Neural crest cell (in vitro differentiated cells): ENCODE data around the gene PRTFDC1. TPM values are rescaled to one million over a fixed set of nuclear protein-coding genes. Genes with fewer than 3 reads are reported as not detected.

Source experiments
- DNase-seq: peaks from one replicate; pipeline ENCODE4 v3.0.0; 2021; ENCODE audit warnings: low read depth, mixed read lengths, low spot score
- H3K27ac Mint-ChIP-seq: one replicate; pipeline ENCODE4 v1.8.0; 2021; ENCODE audit warnings: mild to moderate bottlenecking, mixed read lengths; ENCODE audit not compliant: unreplicated experiment
- H3K27me3 Mint-ChIP-seq: 2 replicates; pipeline ENCODE4 v1.8.0; 2021; ENCODE audit warnings: low read depth, mild to moderate bottlenecking, mixed read lengths
- H3K36me3 Mint-ChIP-seq: 2 replicates; pipeline ENCODE4 v1.8.0; 2021; ENCODE audit warnings: low read depth, mild to moderate bottlenecking, mixed read lengths
- H3K4me1 Mint-ChIP-seq: 2 replicates; pipeline ENCODE4 v1.8.0; 2021; ENCODE audit warnings: mixed read lengths
- H3K4me3 Mint-ChIP-seq: one replicate; pipeline ENCODE4 v1.8.0; 2021; ENCODE audit warnings: mild to moderate bottlenecking, mixed read lengths
- H3K9me3 Mint-ChIP-seq: 2 replicates; pipeline ENCODE4 v1.8.0; 2021; ENCODE audit warnings: mixed read lengths
- total RNA-seq: library from RNA; stranded (reverse); gene quantifications from 2 replicates; pipeline ENCODE4 v1.2.1, GENCODE V29; 2021
- TF ChIP-seq, protein P1 (sequence below): fragments of 200-600 bp; sonication (generic); conservative IDR thresholded peaks from 2 replicates; pipeline ENCODE4 v1.5.0; 2021; ENCODE audit warnings: antibody characterized with exemption, mild to moderate bottlenecking

Gene PRTFDC1
- total RNA-seq, 1 donor from 2014 or later: 26.7 TPM

DNA sequence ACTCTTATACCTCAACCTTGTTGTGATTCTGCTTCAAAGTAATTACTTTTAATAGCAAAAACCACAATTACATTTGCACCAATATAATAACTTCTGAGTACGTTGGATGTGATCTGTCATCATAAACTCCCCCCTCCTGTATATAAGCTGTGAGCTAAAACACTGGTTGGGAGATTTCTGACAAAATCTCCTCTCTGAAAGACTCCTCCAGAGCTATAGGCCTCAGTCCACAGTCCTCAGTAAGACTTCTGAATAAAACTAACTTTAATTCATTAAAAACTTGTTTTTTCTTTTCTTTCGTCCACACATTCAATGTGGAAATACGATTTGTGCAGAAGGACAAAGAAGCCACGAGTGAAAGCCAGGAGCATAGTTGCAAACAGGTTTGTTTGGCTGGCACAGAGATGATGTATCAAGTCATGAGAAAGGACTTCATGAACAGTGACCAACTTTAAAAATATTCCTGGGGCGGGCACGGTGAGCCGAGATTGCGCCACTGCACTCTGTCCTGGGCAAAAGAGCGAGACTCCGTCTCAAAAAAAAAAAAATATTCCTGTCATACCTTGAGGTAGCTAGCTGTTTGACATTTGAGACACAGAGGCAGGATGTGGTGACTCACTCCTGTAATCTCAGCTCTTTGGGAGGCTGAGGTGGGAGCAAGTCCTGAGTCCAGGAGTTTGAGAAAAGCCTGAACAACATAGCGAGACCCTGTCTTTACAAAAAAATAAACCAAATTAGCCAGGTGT is 137.7 kb downstream of the PRTFDC1 start:
- Mint-ChIP-seq H3K27ac (no peak overlapping the region), H3K27me3 (no peaks in the 10 kb centered on the region), H3K36me3 (no peaks in the 10 kb centered on the region), H3K4me3 (no peak overlapping the region), H3K4me1 (peaks cover 11% of the 10 kb centered on the region), H3K9me3 (no peaks in the 10 kb centered on the region)
- TF ChIP-seq, protein P1, sequence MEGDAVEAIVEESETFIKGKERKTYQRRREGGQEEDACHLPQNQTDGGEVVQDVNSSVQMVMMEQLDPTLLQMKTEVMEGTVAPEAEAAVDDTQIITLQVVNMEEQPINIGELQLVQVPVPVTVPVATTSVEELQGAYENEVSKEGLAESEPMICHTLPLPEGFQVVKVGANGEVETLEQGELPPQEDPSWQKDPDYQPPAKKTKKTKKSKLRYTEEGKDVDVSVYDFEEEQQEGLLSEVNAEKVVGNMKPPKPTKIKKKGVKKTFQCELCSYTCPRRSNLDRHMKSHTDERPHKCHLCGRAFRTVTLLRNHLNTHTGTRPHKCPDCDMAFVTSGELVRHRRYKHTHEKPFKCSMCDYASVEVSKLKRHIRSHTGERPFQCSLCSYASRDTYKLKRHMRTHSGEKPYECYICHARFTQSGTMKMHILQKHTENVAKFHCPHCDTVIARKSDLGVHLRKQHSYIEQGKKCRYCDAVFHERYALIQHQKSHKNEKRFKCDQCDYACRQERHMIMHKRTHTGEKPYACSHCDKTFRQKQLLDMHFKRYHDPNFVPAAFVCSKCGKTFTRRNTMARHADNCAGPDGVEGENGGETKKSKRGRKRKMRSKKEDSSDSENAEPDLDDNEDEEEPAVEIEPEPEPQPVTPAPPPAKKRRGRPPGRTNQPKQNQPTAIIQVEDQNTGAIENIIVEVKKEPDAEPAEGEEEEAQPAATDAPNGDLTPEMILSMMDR: no peak
- no peak for DNase-seq

DNA sequence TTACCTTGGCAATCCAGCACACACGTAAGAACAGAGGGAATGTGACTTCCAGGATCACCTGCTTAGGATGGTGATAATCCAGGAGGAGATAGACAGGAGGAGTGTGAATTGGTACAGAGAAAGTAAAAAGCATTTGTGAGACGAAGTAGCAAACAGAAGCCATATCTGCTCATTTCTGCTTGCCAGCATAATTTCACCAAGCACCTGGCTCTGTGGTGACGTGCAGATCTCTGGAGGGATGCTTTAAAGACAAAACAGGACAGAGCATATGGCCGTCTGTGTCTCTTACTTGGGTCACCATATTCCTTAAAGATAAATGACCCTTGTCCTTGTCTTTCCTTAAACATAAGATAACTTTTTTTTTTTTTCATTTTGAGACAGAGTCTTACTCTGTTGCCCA is 138.6 kb downstream of the PRTFDC1 start:
- H3K4me3 Mint-ChIP-seq: no peak overlapping the region
- H3K36me3 Mint-ChIP-seq: no peaks in the 10 kb centered on the region
- H3K9me3 Mint-ChIP-seq: no peaks in the 10 kb centered on the region
- H3K27me3 Mint-ChIP-seq: no peaks in the 10 kb centered on the region
- H3K27ac Mint-ChIP-seq: peak overlapping the region; percentile 68
- DNase-seq: no peak
- TF ChIP-seq, protein P1: no peak
- H3K4me1 Mint-ChIP-seq: peaks cover 11% of the 10 kb centered on the region

DNA sequence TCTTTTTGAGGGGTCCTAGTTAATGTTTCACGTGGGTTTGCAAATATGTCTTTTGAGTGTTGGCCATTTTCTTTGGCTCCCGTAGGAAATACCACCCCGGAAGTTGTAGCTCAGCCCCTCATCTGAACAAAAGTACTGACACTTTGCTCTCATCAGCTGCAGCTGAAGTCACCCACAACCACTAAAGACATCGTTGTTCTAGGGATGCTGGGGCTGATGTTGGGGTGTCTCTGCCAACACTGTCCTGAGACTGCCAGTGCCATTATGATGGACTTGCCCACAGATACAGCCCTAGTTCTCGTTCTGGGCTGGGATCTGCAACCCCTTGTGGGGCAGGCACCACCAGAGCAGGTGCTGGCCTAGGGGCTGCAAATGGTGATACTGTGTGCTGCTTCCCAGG is 146.1 kb downstream of the PRTFDC1 start:
- Mint-ChIP-seq H3K27ac (no peak overlapping the region), H3K4me1 (peaks cover under 1% of the 10 kb centered on the region), H3K27me3 (no peaks in the 10 kb centered on the region), H3K4me3 (no peak overlapping the region), H3K36me3 (no peaks in the 10 kb centered on the region), H3K9me3 (no peaks in the 10 kb centered on the region)
- TF ChIP-seq, protein P1: no peak
- DNase-seq: no peak

DNA sequence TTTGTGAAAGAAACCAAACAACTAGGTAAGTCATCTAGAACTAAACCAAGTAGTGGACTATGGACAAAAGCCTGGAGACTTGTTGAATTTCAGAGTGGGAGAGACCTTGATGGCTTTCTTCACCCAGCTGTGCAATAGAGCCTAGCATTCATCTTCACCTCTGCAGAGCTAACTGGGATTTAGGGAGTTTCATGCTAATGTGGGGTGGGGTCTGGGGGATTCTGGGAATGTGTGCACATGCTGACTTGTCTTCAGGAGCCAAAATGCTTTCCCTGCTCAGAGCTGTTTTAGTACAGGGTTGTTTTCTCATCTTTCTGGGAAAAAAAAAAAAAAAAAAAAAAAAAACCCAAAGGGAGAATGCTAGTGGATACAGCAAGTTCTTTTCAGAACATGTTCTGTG is 147.4 kb downstream of the PRTFDC1 start:
- no peak overlapping the region for H3K27ac Mint-ChIP-seq
- no peaks in the 10 kb centered on the region for H3K36me3 Mint-ChIP-seq
- DNase-seq: no peak
- no peaks in the 10 kb centered on the region for H3K4me1 Mint-ChIP-seq
- H3K4me3 Mint-ChIP-seq: no peak overlapping the region
- TF ChIP-seq, protein P1: no peak
- H3K9me3 Mint-ChIP-seq: no peaks in the 10 kb centered on the region
- no peaks in the 10 kb centered on the region for H3K27me3 Mint-ChIP-seq

DNA sequence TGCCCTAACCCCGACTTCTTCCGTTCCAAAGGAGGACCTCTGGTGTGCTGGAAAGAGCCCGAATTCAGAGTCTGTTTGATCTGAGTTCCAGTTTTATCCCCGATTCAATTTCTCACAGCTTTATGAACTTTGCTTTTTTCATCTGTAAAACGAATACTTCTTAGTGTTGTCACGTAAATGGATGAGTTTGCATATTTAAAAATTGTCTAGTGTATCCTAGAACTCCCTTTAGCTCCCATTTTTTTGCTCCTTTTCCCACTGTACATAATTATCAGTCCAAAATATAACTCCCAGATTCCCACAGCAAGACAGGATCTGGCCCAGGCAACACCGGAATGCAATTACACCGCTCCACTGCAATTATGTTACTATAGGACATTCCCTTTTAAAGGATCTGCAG is 148.0 kb downstream of the PRTFDC1 start:
- Mint-ChIP-seq H3K4me1 (no peaks in the 10 kb centered on the region), H3K36me3 (no peaks in the 10 kb centered on the region), H3K27ac (no peak overlapping the region), H3K4me3 (no peak overlapping the region), H3K9me3 (no peaks in the 10 kb centered on the region), H3K27me3 (no peaks in the 10 kb centered on the region)
- DNase-seq: no peak
- TF ChIP-seq, protein P1: no peak
